ENCODE measurements around the gene TOMM5. TPM values are rescaled to one million over a fixed set of nuclear protein-coding genes. Genes with fewer than 3 reads are reported as not detected.

Gene TOMM5
- total RNA-seq, 2 donors from 2014 or later: 59.9 to 112 TPM

DNA sequence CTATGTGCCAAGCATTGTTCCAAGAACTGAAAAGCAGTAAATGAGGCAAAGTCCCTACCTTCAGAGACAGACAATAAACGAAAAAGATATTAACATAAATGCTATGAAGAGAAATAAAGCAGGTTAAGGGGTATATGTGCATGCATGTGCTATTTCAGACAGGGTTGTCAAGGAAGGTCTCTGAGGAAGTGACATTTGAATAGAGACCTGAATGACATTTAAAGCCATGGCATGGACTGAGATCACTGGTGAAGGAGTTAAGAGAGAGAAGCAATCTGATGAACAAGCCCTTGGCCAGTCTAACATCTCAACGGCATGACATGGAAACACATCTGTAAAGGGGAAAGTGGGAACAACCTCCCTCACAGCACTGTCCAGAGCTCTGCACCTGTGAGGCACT is 30.7 kb downstream of the TOMM5 start:
- Histone ChIP-seq H3K9ac (ENCODE audit: low read depth in 2 of 2, low read length in 2 of 2) (no peak overlapping the region), H3K9me3 (no peaks in the 10 kb centered on the region), H3K36me3 (no peaks in the 10 kb centered on the region), H3K27me3 (no peaks in the 10 kb centered on the region), H3K27ac (no peak overlapping the region), H3K4me1 (no peaks in the 10 kb centered on the region), H3K4me3 (no peak overlapping the region)
- TF ChIP-seq, protein P1, sequence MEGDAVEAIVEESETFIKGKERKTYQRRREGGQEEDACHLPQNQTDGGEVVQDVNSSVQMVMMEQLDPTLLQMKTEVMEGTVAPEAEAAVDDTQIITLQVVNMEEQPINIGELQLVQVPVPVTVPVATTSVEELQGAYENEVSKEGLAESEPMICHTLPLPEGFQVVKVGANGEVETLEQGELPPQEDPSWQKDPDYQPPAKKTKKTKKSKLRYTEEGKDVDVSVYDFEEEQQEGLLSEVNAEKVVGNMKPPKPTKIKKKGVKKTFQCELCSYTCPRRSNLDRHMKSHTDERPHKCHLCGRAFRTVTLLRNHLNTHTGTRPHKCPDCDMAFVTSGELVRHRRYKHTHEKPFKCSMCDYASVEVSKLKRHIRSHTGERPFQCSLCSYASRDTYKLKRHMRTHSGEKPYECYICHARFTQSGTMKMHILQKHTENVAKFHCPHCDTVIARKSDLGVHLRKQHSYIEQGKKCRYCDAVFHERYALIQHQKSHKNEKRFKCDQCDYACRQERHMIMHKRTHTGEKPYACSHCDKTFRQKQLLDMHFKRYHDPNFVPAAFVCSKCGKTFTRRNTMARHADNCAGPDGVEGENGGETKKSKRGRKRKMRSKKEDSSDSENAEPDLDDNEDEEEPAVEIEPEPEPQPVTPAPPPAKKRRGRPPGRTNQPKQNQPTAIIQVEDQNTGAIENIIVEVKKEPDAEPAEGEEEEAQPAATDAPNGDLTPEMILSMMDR (IDR thresholded peaks at IDR 0.05): no peak
- intact Hi-C loops (cut with DNase I): no loop called here
- no peak for DNase-seq

DNA sequence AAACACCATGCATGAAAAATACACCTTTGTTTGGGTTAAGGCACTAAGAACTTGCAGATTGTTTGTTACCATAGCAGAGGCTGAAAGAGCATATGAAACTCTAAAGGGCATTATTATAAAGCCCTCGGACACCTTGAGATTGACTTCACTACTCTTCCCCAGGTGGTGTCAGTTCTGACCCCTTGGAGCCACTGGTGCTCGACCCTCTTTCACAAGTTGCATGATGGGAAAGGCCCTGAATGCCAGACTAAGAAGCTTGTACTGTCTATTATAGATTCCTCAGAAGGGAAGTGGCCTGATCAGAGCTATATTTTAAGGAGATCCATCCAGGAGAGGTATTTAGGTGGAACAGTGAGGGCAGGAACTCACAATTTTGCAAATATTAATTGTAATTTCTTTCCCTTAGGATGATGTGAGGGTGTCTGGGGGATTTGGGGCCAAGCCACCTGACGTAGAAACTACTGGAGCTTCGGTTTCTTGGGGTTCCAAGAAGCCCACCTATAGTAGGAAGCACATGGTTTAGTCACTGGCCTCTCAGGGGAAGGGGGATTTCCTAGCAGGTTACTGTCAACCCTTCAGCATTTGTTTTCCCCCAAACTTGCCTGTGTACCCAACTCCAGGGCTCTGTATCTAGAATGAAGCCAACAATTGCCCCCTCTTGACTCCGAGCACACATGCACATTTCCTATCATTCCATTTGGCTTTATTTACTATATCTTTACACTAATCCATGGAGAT is 32.4 kb downstream of the TOMM5 start:
- intact Hi-C loops (cut with DNase I): no loop called here
- Histone ChIP-seq H3K36me3 (no peaks in the 10 kb centered on the region), H3K9me3 (no peaks in the 10 kb centered on the region)

DNA sequence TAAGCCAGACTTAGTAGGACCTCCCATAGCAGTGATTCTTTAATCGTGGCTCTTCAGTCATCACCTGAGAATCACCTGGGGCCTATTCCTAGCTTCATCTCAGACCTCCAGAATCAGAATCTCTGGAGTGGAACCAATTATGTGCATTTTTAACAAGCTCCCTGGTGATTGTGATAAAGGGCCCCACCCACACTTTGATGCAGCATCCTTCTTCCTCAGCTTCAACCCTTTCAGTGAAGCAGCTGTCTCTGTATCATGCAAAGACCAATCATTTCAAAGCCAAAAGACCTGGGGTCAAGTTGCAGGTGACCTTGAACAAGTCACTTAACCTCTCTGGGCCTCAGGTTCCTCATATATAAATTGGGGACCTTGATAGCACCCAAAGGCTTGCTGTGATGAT is 33.3 kb downstream of the TOMM5 start:
- no peaks in the 10 kb centered on the region for H3K36me3 ChIP-seq
- no peak for DNase-seq
- no peaks in the 10 kb centered on the region for H3K27me3 ChIP-seq
- H3K9me3 ChIP-seq: no peaks in the 10 kb centered on the region
- H3K4me3 ChIP-seq: no peak overlapping the region
- H3K27ac ChIP-seq: no peak overlapping the region
- intact Hi-C loops (cut with DNase I): no loop called here
- no peaks in the 10 kb centered on the region for H3K4me1 ChIP-seq
- H3K9ac ChIP-seq (ENCODE audit: low read depth in 2 of 2, low read length in 2 of 2): no peak overlapping the region
- TF ChIP-seq, protein P1 (IDR thresholded peaks at IDR 0.05): no peak

More for the DNA sequence above, 32.4 kb downstream of the TOMM5 start:
- no peak for DNase-seq
- H3K9ac ChIP-seq (ENCODE audit: low read depth in 2 of 2, low read length in 2 of 2): no peak overlapping the region
- no peak overlapping the region for H3K27ac ChIP-seq
- TF ChIP-seq, protein P1 (IDR thresholded peaks at IDR 0.05): no peak
- no peak overlapping the region for H3K4me3 ChIP-seq
- no peaks in the 10 kb centered on the region for H3K27me3 ChIP-seq
- H3K4me1 ChIP-seq: no peaks in the 10 kb centered on the region

DNA sequence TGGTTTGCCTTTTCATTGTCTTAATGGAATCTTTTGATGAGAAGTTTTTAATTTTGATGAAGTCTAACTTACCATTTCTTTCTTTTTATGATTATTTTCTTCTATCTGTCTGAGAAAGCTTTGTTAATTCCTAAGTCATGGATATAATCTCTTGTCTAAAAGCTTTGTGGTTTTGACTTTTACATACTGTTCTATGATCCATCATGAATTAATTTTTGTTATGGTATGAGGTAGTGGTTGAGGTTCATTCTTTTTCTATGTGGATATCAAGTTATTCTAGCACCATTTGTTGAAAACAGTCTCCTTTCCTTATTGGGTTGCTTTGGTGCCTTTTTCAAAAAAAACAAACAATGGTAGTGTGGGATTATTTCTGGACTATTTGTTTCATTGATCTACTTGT is 36.6 kb downstream of the TOMM5 start:
- Histone ChIP-seq H3K4me3 (no peak overlapping the region), H3K36me3 (no peaks in the 10 kb centered on the region), H3K9me3 (no peaks in the 10 kb centered on the region), H3K9ac (ENCODE audit: low read depth in 2 of 2, low read length in 2 of 2) (no peak overlapping the region), H3K27ac (no peak overlapping the region), H3K27me3 (no peaks in the 10 kb centered on the region), H3K4me1 (no peaks in the 10 kb centered on the region)
- intact Hi-C loops (cut with DNase I): no loop called here
- TF ChIP-seq, protein P1 (IDR thresholded peaks at IDR 0.05): no peak
- no peak for DNase-seq

DNA sequence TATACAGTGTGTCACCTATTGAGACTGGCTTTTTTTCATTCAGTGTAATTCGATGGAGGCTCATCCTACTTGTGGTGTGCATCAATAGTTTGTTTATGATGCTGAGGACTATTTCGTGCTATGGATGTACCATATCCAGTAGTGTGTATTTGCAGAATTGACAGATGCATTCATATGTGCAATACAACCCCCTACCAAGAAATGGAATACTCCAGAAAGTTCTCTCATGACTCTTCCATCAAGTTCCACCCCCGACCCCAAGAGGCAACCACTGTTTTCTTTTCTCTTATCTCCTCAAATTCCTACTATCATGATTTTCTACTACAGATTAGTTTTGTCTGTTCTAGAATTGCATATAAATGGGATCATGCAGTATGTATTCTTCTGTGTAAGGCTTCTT is 38.1 kb downstream of the TOMM5 start:
- H3K4me3 ChIP-seq: no peak overlapping the region
- no peak for DNase-seq
- H3K9ac ChIP-seq (ENCODE audit: low read depth in 2 of 2, low read length in 2 of 2): no peak overlapping the region
- no peak overlapping the region for H3K27ac ChIP-seq
- H3K4me1 ChIP-seq: no peaks in the 10 kb centered on the region
- TF ChIP-seq, protein P1 (IDR thresholded peaks at IDR 0.05): no peak
- H3K27me3 ChIP-seq: no peaks in the 10 kb centered on the region
- H3K9me3 ChIP-seq: no peaks in the 10 kb centered on the region
- intact Hi-C loops (cut with DNase I): no loop called here
- H3K36me3 ChIP-seq: no peaks in the 10 kb centered on the region
